Right atrium auricular region (tissue), 2 donors: ENCODE results near the gene CIT. TPM values are rescaled to one million over a fixed set of nuclear protein-coding genes. Genes with fewer than 3 reads are reported as not detected.

Experiments
- DNase-seq: peaks from one replicate; pipeline ENCODE4 v3.0.0-alpha.2; 2019; ENCODE audit warnings: low spot score
- H3K27ac ChIP-seq, 2 donors: fragments of 200-600 bp; sonication (generic); 1 replicate in 1 of 2; 2 replicates in 1 of 2; pipeline ENCODE4 v1.5.1; 2016 to 2019
- H3K27me3 ChIP-seq, 2 donors: fragments of 200-600 bp; sonication (generic); one replicate each; pipeline versions ENCODE4 v1.5.1 to v1.6.0; 2017 to 2019
- H3K36me3 ChIP-seq: fragments of 200-600 bp; sonication (generic); one replicate; pipeline ENCODE4 v1.5.1; 2016
- H3K4me1 ChIP-seq, 2 donors: fragments of 200-600 bp; sonication (generic); one replicate each; pipeline versions ENCODE4 v1.5.1 to v1.6.0; 2017 to 2019
- H3K4me3 ChIP-seq, 2 donors: fragments of 200-600 bp; sonication (generic); 1 replicate in 1 of 2; 2 replicates in 1 of 2; pipeline ENCODE4 v1.5.1; 2017 to 2019; ENCODE audit warnings: mild to moderate bottlenecking in 1 of 2, moderate library complexity in 1 of 2
- H3K9me3 ChIP-seq, 2 donors: fragments of 200-600 bp; sonication (generic); one replicate each; pipeline ENCODE4 v1.5.1; 2019
- CTCF ChIP-seq, 2 donors: fragments of 200-600 bp; sonication (generic); IDR thresholded peaks; one replicate each; pipeline ENCODE4 v1.5.1; 2019; ENCODE audit warnings: antibody characterized with exemption in 2 of 2
- total RNA-seq, 2 donors: library from RNA; depleted of rRNA; stranded (reverse); fragments of >200 nt; gene quantifications; one replicate each; pipeline ENCODE4 v1.1.0, GENCODE V29; 2016

The CIT gene
- total RNA-seq, 2 donors from 2014 or later: 0.79 to 1.2 TPM

DNA sequence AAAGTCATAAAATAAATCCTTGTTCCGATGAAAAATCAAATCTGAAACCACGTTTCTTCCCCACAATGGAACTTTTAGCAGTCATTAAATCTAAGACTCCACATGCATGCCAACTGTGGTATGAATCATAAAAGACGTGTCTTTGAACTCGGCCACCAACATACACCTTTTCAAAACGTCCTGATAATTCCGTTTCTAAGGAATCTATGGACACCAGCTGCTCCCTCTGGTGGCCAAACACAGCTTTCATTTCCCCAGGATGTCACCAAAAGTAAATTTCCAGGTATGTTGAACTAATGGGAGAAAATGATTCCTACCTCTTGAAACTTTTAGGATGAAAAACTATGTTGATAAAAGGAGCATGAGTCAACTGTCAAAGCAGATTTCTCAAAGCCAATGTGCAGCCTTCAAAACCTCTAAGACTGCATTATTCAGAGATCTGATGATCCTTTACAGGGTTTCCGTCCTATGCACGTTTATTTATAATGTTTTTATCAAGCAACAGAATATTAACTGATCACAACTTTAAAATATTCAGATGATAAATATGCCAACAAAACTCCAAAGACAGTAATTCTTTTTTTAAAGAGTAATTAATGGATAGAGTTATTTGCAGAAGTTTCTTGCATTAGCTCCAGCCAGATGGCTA lies 96.2 kb downstream of the CIT start:
- Histone ChIP-seq H3K4me3 (no peak overlapping the region), H3K9me3 (peaks cover 0 to 11% of the 10 kb centered on the region in 2 donors), H3K36me3 (no peaks in the 10 kb centered on the region), H3K27me3 (no peaks in the 10 kb centered on the region), H3K4me1 (no peaks in the 10 kb centered on the region), H3K27ac (no peak overlapping the region)
- peak; percentile 66 to 79 for TF ChIP-seq CTCF (IDR thresholded peaks at IDR 0.05)
- DNase-seq: no peak

- H3K4me1 ChIP-seq: no peaks in the 10 kb centered on the region
- no peak overlapping the region for H3K4me3 ChIP-seq
- DNase-seq: no peak
- H3K9me3 ChIP-seq: no peaks in the 10 kb centered on the region
- H3K36me3 ChIP-seq: no peaks in the 10 kb centered on the region
- H3K27me3 ChIP-seq: no peaks in the 10 kb centered on the region
- no peak overlapping the region for H3K27ac ChIP-seq
- no peak for TF ChIP-seq CTCF (IDR thresholded peaks at IDR 0.05)
These were observed 101.7 kb downstream of the CIT start for GRCh38 chr12:119775246-119775895.

GRCh38 chr12:119772431-119772830 lies 104.7 kb downstream of the CIT start:
- DNase-seq: no peak
- H3K27me3 ChIP-seq: no peaks in the 10 kb centered on the region
- H3K9me3 ChIP-seq: no peaks in the 10 kb centered on the region
- TF ChIP-seq CTCF (IDR thresholded peaks at IDR 0.05): no peak
- no peak overlapping the region for H3K4me3 ChIP-seq
- H3K27ac ChIP-seq: no peak overlapping the region
- no peaks in the 10 kb centered on the region for H3K4me1 ChIP-seq
- H3K36me3 ChIP-seq: no peaks in the 10 kb centered on the region

DNA sequence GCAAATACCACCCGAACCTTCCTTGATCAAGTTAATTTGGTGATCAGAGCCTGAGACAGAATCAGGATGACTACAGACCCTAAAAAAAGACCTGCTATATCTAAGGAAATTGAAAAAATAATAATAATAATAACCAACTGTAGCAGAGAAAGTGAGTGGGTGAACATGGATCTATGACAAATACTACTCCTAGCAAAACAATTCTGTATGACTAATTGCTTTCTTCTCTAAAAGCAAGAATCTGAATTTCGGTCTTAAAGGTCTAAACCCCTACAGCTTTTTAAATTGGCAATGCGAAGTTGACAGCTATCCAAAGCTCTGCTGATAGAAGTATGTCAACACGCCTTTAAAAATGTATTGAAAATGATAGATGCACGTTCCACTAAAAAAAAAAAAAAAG lies 107.0 kb downstream of the CIT start:
- no peak overlapping the region for H3K27ac ChIP-seq
- H3K36me3 ChIP-seq: no peaks in the 10 kb centered on the region
- no peaks in the 10 kb centered on the region for H3K9me3 ChIP-seq
- H3K4me3 ChIP-seq: no peak overlapping the region
- no peak for TF ChIP-seq CTCF (IDR thresholded peaks at IDR 0.05)
- no peaks in the 10 kb centered on the region for H3K27me3 ChIP-seq
- no peak for DNase-seq
- no peaks in the 10 kb centered on the region for H3K4me1 ChIP-seq

- Histone ChIP-seq H3K4me3 (no peak overlapping the region), H3K27me3 (no peaks in the 10 kb centered on the region), H3K4me1 (no peaks in the 10 kb centered on the region), H3K27ac (no peak overlapping the region), H3K9me3 (peaks cover 0 to 15% of the 10 kb centered on the region in 2 donors), H3K36me3 (no peaks in the 10 kb centered on the region)
- TF ChIP-seq CTCF (IDR thresholded peaks at IDR 0.05): no peak
- no peak for DNase-seq
These were observed 114.5 kb downstream of the CIT start for GRCh38 chr12:119762619-119763018.
